Cerebellar nuclear complex (tissue), 1 donor: Measurements from ENCODE around the gene SLC7A1.

Experiments used
- DNase-seq, 2 experiments: peaks; one replicate each; lab custom pipeline; 2025; lab: John Stamatoyannopoulos, UW

SLC7A1 gene

DNA sequence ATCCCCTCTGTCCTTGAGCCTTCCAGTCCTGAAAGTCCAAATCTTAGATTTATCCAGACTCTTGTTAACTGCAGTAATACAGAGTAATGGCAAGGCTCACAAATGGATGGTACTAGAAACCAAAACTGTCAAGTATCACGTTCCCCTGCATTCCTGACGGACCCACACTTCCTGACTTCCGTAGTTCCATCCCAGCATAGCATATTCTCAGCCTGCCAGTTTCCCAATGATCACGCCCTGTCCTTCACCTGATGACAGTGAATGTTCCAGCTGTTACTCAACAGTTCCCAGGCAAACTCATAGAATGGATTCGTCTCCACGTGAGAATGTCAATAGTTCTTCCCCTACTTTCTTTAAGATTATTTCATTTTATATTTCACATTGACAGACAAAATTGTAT, 33.6 kb downstream of the SLC7A1 start:
- no peak for DNase-seq

DNA sequence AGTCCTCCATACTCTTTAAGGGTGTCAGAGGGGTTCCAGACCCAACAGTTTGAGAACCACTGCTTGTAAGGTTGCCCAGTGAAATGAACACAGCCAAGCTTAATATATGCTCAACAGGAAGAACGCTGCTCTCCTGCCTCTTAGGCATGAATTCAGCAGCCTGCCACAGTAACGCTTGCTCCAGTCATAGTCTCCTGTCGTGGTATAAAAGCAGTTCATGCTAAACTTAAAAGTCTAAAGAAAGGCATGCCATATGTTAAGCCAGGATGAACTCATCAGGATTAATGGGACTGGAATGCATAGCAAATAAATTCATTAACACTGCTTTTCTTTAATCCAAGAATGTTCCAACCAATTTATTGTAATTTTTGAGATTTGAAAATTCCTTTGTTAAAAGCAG, 38.7 kb downstream of the SLC7A1 start:
- DNase-seq = no peak

DNA sequence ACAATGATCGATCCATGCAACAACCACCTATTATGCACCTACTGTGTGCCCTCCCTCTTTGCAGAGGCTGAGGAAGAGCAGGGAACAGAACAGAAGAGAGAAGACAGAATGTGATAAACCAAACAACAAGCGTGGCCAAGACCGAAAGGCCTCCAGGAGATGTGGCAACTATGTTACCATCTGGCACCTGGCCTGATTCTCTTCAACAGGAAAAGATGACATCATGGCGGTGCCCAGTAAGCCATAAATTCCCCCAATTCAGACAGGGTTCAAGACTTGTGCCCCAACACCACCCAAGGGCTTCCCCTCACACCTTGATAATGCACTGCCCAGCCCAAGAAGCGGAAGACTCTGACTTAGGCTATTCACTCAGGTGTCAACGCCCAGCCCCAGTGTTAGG, 44.3 kb downstream of the SLC7A1 start:
- DNase-seq = no peak

DNA sequence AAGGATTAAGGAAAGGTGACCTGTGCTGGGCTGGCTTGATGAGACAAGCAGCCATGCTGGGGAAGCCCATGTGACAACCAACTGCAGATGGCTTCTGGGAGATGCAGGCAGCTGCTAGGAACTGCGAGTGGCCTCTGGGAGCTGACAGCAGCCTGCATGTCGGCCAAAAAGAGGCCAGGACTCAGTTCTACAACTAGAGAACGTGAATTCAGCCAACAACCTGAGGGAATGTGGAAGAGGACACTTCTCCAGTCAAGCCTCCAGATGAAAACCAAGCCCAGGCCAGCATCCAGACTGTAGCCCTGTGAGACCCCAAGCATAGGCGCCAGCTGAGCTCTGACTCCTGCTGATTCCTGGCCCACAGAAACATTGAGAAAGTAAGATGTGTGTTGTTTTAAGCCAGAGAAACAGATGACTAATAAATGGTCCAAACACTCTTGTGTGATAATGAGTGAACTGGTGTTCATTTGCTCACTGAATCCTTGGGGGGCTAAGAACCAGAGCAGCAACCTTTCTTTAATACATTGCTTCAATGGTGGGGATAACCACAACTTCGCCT, 45.0 kb downstream of the SLC7A1 start:
- no peak for DNase-seq

DNA sequence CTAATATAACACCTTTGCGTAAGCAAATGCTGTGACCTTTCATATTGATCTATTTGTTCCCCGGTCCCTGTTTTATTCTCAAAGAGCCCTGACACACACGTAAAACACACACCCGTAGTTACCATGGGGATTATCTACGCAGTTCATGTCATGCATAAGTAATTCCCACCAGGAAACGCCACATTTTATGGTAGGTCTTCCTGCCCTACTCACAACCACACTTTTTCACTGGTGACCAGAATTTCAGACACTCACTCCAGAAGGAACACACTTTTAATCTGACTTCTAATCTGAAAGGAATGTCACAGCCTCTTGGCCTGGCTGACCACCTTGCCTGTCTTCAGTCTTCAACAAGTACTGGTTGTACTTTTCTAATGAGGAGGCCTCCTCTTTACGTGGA, 46.8 kb downstream of the SLC7A1 start:
- DNase-seq = no peak

DNA sequence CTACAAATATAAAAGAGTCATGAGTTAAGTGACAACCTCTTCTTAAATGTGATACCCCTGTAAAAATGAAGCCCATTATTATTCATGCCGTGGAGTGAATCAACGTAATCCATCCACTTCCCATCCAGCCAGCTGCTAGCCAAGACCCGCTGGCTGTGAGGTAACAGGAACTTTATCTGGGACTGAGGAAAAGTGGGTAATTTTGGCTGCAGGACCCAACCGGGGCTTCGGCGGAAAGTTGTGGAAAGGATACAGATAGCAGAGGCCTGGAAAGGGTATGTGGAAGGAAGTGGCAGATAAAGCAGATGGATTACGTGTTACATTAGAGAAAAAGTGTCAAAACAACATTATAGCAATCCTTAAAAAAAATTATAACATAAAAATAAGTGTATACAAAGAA, 48.3 kb downstream of the SLC7A1 start:
- DNase-seq = no peak

DNA sequence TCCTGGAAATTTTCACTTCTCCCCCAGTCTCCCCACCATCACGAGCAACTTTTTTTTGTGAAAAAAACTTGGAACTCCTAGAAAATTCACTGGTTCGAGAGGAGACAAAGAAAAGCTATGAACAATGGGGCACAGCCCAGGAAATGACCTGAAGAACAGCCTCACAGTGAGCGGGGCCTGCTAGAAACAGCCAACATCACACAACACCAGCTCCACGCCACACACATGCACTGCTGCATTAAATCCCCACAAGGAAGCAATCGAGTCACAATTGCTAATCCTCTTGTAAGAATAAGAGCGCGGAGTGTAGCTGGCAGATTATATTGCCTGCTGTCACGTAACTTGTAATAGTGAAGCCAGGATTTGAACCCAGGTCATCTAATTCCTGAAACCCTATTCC, 48.8 kb downstream of the SLC7A1 start:
- no peak for DNase-seq

DNA sequence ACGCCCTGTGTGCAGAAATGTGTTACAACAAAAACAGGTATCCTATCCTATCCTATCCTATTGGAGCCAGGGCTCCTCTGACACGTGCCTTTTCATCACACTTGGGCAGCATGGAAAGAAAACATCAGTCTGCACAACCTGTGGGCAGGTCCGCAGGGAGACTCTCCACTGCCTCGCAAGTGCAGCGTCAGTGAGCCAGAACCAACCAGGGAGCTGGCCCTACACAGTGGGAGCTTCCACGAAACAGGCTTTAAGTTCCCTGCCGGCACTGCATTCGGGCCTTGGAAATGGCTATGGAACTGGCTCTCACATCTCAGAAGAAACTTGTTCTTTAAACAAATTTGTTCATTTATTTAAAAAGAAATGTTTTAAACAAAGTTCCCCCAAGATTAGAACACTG, 49.5 kb downstream of the SLC7A1 start:
- no peak for DNase-seq

DNA sequence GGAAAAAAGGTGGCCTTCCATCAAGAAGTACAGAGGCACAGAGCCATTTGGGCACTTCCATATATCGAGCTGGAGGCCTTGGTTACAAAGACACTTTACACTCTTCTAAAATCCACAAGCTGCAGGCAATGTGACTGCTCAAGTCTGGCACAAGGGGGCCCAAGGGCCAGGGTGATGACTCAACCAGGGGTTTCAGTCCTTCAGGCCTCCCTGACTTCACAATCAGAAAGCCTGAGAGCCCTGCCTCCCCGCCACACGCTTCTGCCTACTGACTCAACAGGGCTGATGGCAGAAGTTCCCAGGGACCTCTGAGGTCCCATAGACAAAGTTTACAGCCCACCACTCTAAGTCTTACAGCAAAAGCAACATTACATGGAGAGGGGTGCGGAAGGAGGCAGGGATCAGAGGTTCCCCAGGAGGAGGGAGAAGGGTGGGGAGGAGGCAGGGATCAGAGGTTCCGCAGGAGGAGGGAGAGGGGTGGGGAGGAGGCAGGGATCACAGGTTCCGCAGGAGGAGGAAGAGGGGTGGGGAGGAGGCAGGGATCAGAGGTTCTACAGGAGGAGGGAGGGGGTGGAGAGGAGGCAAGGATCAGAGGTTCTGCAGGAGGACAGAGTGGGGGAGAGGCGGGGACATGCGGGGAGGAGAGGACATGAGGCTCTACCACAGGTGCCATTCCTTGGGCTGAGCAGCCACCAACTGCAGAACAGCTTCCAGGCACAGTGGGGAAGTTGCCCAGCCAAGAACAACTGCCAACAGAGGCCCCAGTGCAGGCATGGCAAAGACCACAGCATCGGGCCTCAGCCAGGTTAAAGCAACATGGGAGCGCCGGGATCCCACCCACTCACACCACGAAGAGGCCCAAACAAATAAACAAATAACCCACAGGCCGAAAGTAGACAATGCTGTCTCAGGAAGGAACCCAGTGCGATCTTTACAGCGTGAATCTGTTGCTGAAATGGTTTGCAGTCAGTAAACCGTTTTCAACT, 52.0 kb downstream of the SLC7A1 start:
- DNase-seq = no peak

DNA sequence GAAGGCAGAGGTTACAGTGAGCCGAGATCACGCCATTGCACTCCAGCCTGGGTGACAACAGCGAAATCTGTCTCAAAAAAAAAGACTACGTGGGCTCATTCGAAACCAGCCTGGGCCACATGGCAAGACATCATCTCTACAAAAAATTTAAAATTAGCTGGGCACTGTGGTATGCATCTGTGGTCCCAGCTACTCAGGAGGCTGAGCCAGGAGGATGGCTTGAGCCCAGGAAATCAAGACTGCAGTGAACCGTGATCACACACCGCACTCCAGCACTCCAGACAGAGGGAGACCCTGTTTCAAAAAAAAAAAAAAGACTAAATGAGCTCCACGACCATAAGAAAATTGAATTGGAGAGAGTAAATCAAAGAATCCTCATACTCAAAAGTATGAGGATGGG, 53.1 kb downstream of the SLC7A1 start:
- DNase-seq = no peak

DNA sequence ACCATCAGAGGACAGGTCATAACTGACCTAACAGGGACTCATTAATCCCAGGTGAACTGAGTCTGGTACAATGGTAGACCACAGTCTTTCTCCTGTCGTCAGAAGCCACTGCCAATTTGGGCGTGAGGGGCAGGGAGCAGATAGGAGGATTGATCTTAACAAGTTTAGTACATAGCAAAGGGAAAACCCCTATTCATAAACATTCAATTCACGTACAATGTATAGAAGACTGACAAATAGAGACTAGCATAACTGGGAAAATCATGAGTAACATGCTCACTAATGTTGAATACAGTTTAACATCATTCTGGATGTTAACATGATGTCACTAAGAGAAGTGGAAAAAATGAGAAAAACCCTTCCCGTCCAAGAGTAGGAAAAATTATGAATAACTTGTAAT, 54.1 kb downstream of the SLC7A1 start:
- no peak for DNase-seq

DNA sequence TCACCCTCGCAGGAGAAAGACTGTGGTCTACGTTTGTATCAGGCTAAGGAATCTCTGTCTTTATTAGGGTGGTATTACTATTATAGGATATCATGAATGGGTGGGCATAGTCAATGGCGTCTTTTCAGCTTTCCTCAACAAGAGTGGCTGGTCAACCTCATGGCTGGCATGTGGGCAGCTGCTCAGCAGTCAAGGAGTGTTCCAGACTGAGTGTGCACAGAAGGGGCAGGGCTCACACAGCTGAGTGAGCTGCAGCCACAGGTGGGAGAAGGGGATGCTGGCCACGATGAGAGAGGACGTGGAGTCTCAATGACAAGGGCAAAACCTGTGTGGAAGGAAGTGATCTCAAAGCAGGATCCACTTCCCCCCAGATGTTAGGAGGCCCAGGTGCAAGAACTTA, 54.7 kb downstream of the SLC7A1 start:
- DNase-seq = no peak

DNA sequence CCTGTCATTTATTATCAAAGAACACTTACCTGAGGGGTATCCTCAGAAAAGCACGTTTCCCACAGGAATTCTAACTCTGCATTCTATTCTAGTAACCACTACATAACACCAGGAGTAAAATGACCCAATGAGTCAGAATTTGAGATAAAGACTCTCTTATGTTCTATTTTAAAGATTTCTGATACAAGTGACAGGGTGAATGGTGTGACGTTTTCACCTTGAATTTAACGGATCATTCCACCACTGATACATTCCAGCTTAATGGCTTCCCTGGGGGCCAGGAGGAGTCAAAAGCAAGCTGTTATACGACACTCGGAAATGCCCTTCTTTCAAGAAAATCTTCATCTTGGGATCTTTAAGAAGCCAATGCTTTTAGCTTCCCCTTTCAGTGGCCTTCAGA, 55.2 kb downstream of the SLC7A1 start:
- DNase-seq = no peak

DNA sequence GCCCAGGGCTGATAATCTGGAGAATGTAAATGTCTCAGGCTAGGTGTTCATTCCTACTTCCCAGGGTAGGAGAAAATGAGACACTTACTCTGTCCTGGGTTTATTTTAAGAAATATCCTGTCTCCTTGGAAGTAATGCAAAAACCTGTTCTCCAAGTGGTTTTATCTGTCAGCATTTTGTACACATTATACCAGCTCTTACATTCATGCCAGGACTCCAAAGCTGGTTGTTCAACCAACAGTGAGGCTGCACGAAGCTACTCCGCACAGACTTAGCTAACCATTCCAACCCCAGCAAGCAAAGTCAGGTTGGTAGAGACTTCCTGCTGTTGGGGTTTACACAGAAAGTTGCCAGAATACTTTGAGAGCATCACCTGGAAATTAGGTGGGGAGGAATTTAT, 55.6 kb downstream of the SLC7A1 start:
- no peak for DNase-seq

DNA sequence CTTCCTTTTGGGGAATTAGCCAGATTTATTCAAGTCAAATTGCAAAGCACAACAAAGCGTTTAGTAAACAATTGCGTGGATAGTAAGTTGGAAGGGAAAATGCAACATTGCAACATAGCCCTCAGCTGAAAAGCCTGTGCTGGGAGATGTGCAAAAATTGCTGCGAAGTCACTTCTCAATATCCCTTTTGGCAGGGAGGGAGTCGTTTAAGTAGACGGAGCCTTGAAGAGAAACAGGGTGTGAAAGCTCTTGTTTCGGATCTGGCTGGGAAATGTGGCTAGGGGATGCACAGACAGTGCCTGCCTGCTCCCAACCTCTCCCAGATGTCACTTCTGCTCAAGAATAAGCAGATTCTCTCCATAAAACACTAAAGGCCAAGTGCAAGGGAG, 56.8 kb downstream of the SLC7A1 start:
- no peak for DNase-seq

DNA sequence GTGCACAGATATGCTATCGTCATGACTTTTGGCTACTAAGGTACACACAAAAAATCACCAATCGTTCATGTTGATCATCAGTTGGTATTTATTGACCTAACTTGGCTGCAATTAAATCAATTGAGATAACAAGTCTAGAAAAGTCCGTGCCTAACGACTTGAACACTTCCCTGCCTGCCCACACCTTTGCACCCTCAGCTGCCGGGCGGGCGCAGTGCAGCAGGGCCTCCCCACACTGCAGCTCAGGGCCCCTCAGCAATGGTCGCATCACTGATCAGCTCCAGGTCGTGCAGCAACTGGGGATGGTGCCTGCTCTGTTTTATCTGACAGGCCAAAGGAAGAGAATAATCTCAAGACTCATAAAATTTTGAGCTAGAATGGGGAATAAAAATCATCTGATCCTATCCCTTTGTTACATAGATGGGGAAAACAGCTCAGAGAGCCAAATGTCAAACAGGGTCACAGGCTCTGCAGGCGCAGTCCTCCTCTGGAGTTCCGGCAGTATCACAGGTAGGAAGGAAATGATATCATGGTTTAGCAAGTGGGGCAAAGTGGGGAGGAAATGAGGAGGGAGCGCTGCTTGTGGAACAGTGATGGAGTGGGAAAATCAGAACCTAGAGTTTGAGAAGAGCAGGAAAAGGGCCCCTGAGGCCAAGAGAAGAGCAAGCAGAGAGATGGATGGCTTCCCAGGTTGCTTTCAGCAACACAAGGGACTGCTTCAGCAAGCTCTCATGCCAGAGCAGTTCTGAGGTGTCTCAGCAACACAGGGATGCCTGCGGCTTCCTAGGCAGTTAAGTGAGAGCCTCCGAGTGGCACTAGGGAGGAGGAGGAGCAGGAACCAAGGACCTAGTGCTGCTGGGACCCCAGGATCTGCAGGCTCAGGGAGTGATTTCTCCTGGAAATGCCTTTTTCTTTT, 57.5 kb downstream of the SLC7A1 start:
- no peak for DNase-seq

DNA sequence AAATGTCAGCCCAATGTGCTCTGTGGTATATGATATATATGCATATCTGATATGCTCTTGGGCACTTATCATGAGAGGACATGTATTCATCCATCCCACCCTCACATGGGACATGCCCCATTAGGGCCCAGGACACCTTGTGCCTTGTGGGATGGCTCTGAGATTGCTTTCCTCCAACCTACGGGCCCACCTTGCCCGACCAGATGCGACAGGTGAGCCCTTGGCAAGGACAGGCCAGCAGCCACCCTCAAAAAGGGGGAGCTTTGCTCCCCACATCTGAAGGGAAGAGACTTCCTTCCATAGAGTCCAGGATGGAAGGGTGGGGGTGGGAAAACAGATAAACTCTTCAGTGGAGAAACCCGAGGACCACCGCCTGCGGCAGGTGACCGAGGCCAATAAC, 58.6 kb downstream of the SLC7A1 start:
- no peak for DNase-seq

DNA sequence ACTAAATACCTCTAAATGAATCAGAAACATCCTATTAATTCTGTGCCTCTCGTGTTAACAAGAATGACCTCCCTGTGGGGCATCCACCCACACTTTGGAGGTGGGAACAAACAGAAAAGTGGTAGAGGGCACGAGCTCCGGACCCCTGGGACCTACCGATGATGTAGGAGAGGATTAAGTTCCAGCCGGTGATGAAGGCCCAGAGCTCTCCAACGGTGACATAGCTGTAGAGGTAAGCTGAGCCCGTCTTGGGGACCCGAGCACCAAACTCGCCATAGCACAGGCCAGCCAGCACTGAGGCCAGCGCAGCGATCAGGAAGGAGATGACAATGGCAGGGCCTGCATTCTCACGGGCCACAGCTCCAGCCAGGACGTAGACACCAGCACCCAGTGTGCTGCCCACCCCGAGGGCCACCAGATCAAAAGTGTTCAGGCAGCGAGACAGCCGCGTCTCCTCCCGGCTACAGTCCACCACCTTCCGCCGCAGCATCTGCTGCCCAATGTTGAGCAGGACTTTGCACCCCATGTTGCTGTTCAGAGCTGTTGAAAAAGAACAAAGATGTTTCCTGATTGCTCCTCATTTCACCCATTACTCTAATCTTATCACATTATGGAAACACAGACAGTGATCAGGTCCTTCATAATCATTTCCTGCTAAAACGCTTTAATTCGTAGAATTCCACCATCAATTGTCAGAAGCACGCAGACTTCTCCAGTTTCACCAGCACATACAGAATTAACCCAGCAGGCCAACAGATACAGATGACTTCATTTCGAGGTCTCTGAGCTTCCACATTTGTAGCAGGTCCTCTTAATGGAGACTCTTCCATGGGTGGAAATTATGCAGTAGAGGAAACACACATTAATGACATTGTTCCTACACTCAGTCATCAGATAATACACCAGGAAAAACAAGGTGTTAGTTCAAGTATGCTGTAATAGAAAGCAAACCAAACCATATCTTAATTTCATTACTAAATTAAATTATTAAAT, 59.5 kb downstream of the SLC7A1 start:
- DNase-seq = no peak

DNA sequence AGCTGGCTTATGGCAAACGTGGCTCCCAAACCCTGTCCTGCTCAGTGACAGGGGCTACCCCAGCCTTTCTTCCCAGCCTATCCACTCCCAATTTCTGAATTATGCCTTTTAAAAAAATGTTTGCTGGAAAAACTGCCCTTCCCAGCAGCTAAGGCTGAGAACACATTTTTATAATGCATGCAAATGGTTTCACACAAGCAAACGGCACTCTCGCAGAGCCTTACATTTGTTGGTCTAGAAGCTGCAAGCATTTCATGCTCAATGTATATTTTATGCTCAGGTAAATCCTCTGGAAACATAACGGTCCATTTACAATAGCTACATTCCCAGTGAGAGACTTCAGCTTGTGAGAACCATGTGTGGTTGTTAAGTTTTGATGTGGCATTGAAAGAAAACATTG, 61.4 kb downstream of the SLC7A1 start:
- no peak for DNase-seq

DNA sequence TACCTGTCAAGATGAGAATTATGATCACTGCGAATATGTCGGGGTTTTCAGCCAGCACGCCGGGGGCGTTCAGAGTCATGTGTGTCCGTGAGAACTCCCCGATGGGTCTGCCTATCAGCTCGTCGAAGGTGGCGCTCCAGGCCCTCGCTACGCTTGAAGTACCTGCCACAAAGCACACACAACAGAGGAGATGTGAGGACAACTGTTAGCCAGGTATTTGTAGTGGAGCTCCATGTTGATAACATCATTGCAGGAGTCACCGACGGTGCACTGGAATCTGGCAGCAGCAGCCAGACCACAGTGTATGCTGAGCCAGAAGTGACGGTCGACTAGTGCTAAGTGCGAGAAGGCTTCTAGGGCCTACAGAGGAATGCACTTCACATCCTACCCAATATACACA, 62.7 kb downstream of the SLC7A1 start:
- no peak for DNase-seq

DNA sequence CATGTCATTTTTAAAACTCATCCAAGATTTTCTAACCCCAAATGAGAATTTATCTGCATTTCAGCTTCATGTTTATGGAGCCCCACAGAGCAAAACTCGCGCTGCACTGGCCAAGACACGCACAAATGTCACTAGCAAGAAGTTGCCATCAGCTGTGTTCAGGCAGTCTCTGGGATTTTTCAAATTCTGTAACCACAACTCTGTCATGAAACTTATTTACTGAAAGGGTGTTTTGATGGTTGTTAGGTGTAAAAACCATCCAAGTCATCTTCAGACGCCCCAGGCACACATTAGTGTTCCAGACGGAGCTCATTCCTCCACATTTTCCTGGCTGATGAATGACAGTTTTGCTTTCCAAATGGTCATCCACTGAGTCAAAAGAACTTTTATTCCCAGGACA, 63.4 kb downstream of the SLC7A1 start:
- no peak for DNase-seq
